ENCODE measurements around the gene MPL.

Gene MPL

DNA sequence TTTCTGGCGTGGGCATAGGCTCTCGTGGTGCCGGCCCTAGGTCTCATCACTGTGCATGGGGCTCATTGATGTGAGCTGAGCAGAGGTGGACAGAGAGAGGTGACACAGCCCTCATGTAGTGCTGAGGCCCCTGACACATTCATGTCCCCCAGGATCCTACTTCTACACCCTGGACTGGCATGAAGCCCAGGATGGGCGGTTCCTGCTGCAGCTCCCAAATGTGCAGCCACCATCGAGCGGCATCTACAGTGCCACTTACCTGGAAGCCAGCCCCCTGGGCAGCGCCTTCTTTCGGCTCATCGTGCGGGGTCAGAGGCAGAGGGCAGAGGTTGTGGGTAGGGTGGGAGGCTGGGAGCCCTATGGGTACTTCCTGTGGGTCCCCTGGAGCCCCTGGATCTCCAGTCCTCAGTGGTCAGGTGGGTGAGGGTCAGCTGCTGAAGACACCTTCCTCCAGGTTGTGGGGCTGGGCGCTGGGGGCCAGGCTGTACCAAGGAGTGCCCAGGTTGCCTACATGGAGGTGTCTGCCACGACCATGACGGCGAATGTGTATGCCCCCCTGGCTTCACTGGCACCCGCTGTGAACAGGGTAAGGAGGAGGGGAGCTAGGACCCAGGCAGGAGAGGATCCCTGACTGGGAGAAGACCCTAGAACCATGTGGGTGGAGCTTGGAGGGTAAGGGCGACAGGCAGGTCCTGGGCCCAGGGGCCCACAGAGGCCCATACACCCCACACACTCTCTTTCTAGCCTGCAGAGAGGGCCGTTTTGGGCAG, 30.7 kb upstream of the MPL start:
- no peak for DNase-seq

DNA sequence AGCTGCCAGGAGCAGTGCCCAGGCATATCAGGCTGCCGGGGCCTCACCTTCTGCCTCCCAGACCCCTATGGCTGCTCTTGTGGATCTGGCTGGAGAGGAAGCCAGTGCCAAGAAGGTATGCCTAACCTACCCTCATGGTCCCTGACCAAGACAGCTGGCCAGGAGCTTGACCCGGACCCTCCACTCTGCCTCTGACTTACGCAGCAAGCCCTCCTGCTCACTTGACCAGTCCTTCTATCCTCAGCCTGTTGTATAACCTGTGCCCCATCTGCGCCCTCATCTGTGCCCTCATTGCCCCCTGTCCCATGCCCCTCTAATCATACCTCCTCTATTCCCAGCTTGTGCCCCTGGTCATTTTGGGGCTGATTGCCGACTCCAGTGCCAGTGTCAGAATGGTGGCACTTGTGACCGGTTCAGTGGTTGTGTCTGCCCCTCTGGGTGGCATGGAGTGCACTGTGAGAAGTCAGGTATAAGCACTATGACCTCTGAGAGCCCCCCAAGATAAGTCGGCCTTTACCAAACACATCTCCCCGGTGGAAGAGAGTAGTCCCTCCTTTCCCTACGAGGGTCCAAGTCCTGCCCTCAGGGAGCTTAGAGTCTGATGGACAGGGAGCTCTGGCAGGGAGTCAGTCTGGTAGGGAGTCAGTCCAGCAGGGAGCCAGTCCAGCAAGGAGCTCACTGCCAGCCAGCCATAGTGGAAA, 30.0 kb upstream of the MPL start:
- DNase-seq: no peak

GRCh38 chr1:43308635-43309404, 28.8 kb upstream of the MPL start:
- DNase-seq: no peak

DNA sequence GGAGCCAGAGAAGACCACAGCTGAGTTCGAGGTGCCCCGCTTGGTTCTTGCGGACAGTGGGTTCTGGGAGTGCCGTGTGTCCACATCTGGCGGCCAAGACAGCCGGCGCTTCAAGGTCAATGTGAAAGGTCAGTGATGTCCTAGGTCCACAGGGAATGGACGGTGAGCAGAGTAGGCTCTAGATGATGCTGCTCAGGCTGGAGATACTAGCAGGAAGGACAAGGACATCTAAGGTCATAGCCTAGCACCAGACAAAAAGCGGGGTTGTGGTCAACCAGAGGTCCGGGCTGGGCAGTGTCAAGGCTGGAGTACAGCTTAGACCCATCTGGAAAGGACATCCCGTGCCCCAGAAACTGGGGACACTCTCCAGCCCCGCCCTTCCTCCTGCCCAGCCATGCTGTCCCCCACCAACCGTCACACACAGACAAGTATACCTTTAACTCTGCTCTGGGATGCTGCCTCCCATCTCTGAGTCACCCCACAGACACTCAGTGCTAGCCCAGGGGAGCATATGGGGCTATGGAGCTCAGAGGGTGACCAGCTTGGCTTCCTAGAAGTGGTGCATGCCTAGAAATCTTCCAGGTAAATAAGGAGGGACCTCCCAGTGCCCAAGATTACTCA, 28.1 kb upstream of the MPL start:
- DNase-seq: no peak

GRCh38 chr1:43311521-43311920, 26.1 kb upstream of the MPL start:
- no peak for DNase-seq

DNA sequence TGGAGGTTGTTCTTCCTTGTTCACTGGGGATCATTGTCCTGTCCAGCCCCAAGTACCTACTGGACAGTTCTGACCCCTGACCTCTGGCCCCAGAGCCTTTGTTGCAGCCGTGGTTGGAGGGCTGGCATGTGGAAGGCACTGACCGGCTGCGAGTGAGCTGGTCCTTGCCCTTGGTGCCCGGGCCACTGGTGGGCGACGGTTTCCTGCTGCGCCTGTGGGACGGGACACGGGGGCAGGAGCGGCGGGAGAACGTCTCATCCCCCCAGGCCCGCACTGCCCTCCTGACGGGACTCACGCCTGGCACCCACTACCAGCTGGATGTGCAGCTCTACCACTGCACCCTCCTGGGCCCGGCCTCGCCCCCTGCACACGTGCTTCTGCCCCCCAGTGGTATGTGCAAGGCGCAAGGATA, 25.4 kb upstream of the MPL start:
- DNase-seq: no peak

DNA sequence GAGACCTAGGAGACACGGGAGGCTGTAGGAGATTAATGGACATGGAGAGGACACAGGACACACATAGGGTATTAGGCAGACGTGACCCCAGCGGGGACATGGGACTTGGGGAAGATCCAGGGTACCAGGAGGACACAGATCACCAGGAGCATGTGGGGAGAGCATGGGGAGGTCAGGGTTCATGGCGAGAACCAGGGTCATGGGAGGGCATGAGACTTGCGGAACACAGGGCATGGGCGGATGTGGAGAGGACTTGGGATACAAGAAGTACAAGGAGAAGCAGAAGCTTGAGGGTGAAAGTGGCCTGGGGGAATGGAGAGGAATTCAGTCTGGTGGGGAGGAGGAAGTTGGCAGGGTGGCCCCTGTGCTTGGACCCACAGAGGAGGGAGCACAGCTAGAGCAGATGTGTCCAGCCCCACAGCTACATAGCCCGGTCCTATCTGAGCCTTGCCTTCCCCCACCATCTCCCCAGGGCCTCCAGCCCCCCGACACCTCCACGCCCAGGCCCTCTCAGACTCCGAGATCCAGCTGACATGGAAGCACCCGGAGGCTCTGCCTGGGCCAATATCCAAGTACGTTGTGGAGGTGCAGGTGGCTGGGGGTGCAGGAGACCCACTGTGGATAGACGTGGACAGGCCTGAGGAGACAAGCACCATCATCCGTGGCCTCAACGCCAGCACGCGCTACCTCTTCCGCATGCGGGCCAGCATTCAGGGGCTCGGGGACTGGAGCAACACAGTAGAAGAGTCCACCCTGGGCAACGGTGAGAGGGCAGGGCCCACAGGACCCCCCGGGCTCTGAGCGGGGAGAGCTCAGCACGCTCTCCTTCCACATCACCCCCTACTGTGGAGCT, 24.7 kb upstream of the MPL start:
- DNase-seq: no peak

DNA sequence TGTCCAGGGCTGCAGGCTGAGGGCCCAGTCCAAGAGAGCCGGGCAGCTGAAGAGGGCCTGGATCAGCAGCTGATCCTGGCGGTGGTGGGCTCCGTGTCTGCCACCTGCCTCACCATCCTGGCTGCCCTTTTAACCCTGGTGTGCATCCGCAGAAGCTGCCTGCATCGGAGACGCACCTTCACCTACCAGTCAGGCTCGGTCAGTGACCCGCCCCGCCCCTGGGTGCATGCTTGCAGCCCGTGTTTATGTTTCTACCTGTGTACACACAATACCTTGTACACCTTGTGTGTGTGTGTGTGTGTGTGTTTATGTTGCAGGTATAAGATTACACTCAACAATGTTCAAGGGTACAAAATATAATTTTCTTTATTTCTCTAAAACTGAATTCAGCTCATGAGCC, 23.8 kb upstream of the MPL start:
- no peak for DNase-seq

DNA sequence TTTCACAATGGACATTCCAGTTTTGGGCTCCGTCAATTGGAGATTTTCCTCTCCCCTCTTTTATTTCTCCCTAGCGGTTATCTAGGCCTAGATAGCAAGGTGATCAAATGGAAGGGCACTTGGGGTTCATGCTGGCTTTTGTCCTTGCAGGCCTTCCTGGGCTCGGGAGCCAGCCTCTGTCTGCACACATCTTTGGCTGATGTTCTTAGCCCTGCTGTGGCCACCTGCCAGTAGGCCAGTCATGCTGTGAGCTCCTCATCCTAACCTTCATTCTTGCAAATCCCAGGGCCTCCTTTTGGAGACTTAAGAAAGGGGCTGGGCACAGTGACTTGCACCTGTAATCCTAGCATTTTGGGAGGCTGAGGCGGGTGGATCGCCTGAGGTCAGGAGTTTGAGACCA, 23.4 kb upstream of the MPL start:
- no peak for DNase-seq

GRCh38 chr1:43315481-43315880, 22.1 kb upstream of the MPL start:
- DNase-seq: no peak

GRCh38 chr1:43315963-43316737, 21.5 kb upstream of the MPL start:
- no peak for DNase-seq

GRCh38 chr1:43316738-43317520, 20.7 kb upstream of the MPL start:
- DNase-seq: no peak

DNA sequence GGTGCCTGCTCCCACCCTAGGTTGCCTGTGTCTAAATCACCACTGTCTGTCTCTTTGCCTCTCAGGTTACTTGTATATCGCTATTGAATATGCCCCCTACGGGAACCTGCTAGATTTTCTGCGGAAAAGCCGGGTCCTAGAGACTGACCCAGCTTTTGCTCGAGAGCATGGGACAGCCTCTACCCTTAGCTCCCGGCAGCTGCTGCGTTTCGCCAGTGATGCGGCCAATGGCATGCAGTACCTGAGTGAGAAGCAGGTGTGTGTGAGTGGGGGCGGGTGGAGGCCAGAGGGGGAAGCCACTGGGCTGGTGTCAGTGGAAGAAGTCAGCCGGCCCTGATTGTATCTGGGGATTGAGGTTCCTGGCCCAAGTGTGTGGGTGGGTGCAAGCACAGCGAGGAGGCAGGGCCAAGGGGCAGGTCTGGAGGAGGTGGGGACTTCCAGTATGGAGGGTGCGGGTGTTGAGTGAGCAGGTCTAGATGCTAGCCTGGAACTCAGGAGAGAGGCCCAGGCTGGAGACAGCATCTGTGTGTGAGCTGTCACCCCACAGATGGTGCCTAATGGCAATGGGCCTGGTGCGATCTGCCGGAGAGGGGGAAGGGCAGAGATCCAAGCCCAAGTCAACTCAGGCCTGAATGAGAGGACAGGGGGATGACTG, 19.7 kb upstream of the MPL start:
- no peak for DNase-seq

DNA sequence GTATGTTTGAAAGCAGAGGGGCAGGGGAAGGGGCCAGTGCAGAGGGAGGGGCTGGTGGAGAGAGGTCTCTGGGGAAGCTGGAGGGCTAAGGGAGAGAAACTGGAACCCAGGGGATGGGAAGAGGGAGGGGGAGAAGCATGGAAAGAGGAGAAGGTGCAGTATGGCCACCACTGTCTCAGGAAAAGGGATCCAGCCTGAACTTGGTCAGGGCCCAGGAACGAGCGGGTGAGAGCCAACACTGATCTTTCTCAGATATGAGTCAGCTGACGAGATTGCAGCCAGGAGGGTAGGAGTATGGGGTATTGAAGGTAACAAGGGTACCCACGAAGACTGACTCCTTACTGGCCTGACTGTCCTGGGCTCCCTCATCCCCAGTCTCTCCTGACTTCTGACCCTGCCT, 18.8 kb upstream of the MPL start:
- DNase-seq: no peak

GRCh38 chr1:43319288-43319687, 18.3 kb upstream of the MPL start:
- no peak for DNase-seq

DNA sequence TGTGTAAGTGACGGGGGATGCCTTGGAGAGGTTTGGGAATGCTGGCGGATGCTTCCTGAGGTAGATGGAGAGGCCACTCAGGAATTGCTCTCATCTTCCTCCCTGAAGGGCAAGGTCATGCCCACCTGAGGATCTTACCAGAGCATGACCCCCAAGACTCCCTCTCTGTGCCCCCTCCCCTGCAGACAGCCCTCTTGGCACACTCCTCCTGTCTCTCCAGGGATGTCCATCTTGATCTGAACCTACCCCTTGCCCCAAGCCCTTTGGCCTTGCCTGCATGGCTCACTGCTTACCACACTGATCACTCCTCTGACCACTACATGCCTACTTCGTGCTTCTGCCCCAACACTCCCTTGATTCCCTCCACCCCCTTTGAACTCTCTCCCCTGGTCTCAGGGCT, 17.9 kb upstream of the MPL start:
- no peak for DNase-seq

DNA sequence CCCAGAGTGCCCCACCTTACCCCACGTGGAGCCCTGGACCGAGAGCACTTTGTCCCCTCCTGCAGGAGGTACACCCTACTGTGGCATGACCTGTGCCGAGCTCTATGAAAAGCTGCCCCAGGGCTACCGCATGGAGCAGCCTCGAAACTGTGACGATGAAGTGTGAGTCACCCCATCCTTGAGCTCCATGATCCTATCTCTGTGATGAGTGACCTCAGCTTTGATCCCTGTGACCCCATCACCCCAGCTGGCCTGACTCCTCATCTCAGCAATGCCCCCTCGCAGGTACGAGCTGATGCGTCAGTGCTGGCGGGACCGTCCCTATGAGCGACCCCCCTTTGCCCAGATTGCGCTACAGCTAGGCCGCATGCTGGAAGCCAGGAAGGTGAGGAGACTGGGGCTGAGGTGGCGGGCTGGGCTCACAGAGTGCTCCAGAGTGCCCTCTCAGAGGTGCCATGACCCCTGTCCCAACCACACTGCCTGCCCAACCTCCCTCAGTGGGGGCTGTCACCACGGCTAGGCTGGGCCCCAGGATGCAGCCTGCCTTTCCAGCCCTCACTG, 16.2 kb upstream of the MPL start:
- DNase-seq: no peak

DNA sequence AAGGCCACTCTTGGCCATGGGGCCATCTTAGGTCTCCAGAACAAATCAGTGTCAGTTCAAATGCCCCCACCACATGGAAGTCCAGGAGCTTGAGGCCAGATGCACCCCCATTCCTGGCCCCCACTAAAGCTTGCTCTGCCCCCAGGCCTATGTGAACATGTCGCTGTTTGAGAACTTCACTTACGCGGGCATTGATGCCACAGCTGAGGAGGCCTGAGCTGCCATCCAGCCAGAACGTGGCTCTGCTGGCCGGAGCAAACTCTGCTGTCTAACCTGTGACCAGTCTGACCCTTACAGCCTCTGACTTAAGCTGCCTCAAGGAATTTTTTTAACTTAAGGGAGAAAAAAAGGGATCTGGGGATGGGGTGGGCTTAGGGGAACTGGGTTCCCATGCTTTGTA, 15.1 kb upstream of the MPL start:
- DNase-seq: no peak

DNA sequence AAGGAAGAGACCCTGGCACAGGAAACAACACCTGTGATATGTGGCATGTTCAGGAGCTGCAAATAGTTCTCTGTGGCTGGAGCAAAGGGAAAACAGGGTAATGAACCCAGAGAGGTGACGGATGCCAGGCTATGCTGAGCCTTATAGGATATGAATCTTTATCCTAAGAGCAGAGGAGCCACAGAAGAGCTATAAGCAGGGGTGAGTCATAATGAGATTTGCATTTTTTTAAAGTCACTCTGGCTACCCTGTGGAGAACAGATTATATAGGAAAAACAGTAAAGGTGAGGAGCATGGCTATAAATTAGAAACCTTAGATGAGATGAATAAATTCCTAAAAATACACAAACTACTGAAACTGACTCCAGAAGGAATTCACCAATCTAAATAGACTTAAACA, 12.8 kb upstream of the MPL start:
- no peak for DNase-seq

DNA sequence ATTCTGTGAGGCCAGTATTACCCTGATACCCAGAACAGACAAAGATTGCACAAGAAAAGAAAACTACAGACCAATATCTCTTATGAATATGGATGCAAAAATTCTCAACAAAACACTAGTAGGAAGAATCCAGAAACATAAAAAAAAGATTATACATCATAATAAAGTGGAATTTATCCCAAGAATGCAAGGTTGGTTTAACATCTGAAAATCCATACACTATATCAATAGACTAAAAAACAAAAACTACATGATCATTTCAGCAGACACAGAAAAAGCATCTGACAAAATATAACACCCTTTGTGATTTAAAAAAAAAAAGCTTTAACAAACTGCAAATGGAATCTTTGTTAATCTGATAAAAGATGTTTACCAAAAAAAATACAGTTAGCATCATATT, 12.2 kb upstream of the MPL start:
- no peak for DNase-seq

Measured in CD4-positive, alpha-beta T cell treated with Interleukin-12 subunit alpha and Interleukin-12 subunit beta, for 1 hour (primary cell).